ENCODE results near the gene CDH26. TPM values are rescaled to one million over a fixed set of nuclear protein-coding genes. Genes with fewer than 3 reads are reported as not detected.

CDH26 gene
- total and polyA plus RNA-seq, 9 of the 15 experiments (the other 6 are each of a cell fraction or from before 2014, with no cell fraction given) = 0.07 to 0.13 (median 0.10) TPM; not detected in 4

GRCh38 chr20:60013296-60014139, 55.3 kb downstream of the CDH26 start:
- ATAC-seq = no peak
- FAIRE-seq = no peak
- Histone ChIP-seq H3K4me2 (ENCODE audit: insufficient read depth, low read length) (no peak overlapping the region), H3K4me3 (no peak overlapping the region), H3K9me3 (replicated peaks; ENCODE audit: control insufficient read depth, insufficient read depth, low read depth, low read length) (no peaks in the 10 kb centered on the region), H3K27ac (ENCODE audit: extremely low read depth, low read depth, low read length) (no peak overlapping the region), H3K36me3 (ENCODE audit: control insufficient read depth, insufficient read depth, low read length) (no peaks in the 10 kb centered on the region), H3K4me1 (replicated peaks in 1 of 2; ENCODE audit: control insufficient read depth in 2 of 2, insufficient read depth in 2 of 2, low read length in 2 of 2) (no peaks in the 10 kb centered on the region), H3K79me2 (ENCODE audit: control insufficient read depth, insufficient read depth, low read length) (no peaks in the 10 kb centered on the region), H3K27me3 (ENCODE audit: control insufficient read depth in 2 of 2, insufficient read depth in 2 of 2, low read length in 2 of 2) (peaks cover 3 to 11% of the 10 kb centered on the region in 2 experiments; a peak in 3 of 5 replicates), H2AFZ (ENCODE audit: low read depth, low read length) (no peak overlapping the region), H3K9me1 (ENCODE audit: control insufficient read depth, insufficient read depth, low read length) (no peaks in the 10 kb centered on the region), H4K20me1 (replicated peaks; ENCODE audit: control insufficient read depth, insufficient read depth, low read length) (no peaks in the 10 kb centered on the region), H3K9ac (ENCODE audit: insufficient read depth in 1 of 2, low read depth in 2 of 2, low read length in 2 of 2) (no peak overlapping the region)
- intact Hi-C loops (cut with micrococcal nuclease) (no loop called here), in situ Hi-C loops (cut with MboI) (no loop called here)
- POLR2A ChIA-PET = no interaction called here
- TF ChIP-seq PHB (CRISPR knock-in tag; IDR thresholded peaks at IDR 0.05) (no peak), FOXA3 (CRISPR knock-in tag; conservative IDR thresholded peaks at IDR 0.05 in 1 of 2, IDR thresholded peaks at IDR 0.05 in 1 of 2) (no peak), ELF4 (CRISPR knock-in tag; IDR thresholded peaks at IDR 0.05) (no peak), NR4A1 (CRISPR knock-in tag; IDR thresholded peaks at IDR 0.05) (no peak), NR4A1 (tag; IDR thresholded peaks at IDR 0.05) (no peak), MBD1 (CRISPR knock-in tag; IDR thresholded peaks at IDR 0.05) (no peak)
- no peak for DNase-seq (ENCODE audit: extremely low read depth in 1 of 4, low spot score in 3 of 4)
- BruUV-seq (replicated peaks) = no TSS peak
- CTCF ChIA-PET (ENCODE audit: low intra/inter-chr PET ratio) = no interaction called here
- 2% methylated on average over 3 of the region's 3 CpGs for WGBS (ENCODE audit: insufficient coverage, low coverage, missing lambda C conversion rate)
